A549 (cell line): ENCODE results near the gene LAMA2. TPM values are rescaled to one million over a fixed set of nuclear protein-coding genes. Genes with fewer than 3 reads are reported as not detected.

Experiments
- ATAC-seq, 2 experiments: fragments of 200-7000 bp in 1 of 2; fragments of >200 bp in 1 of 2; cut with Nextera tagmentation in 1 of 2; cut with Tn5 transposase in 1 of 2; 3 replicates each; pipeline versions ENCODE4 v1.8.0 to v1.9.1; 2018 to 2020; ENCODE audit warnings: mild to moderate bottlenecking in 1 of 2, moderate library complexity in 1 of 2
- CTCF ChIA-PET: fragments of 300-600 bp; sonication (Branson Sonifier 250); formaldehyde crosslinking; extraction: SDS; loops from one replicate; lab custom pipeline; 2021; ENCODE audit warnings: antibody characterized with exemption, inconsistent platforms; lab: Yijun Ruan, JAX
- POLR2A ChIA-PET: fragments of 350-600 bp; formaldehyde crosslinking; extraction: SDS; loops from one replicate; lab custom pipeline; 2021; ENCODE audit warnings: antibody characterized with exemption, inconsistent platforms; lab: Yijun Ruan, JAX
- DNase-seq, 2 experiments: peaks; one replicate each; pipeline versions ENCODE4 v3.0.0 to v3.0.0-alpha.2; 2011 to 2016; ENCODE audit warnings: low read depth in 1 of 2, low spot score in 1 of 2
- FAIRE-seq: peaks from 2 replicates; lab custom pipeline; 2011; peaks lifted over from hg19 to GRCh38; lab: Jason Lieb, UNC
- H3K27ac ChIP-seq, 2 experiments: fragments of >200 bp; sonication (Bioruptor Twin); formaldehyde crosslinking; 3 replicates each; pipeline ENCODE4 v1.5.1; 2016 to 2017
- H3K4me1 ChIP-seq: fragments of >200 bp; sonication (Bioruptor Twin); formaldehyde crosslinking; 3 replicates; pipeline ENCODE4 v1.6.1; 2016
- H3K4me2 ChIP-seq: fragments of >200 bp; sonication (Bioruptor Twin); formaldehyde crosslinking; 3 replicates; pipeline ENCODE4 v1.6.1; 2016
- H3K4me3 ChIP-seq: fragments of >200 bp; sonication (Bioruptor Twin); formaldehyde crosslinking; 3 replicates; pipeline ENCODE4 v1.5.1; 2016
- H3K9me3 ChIP-seq: fragments of >200 bp; sonication (Bioruptor Twin); formaldehyde crosslinking; 3 replicates; pipeline ENCODE4 v1.6.1; 2016
- CBX2 ChIP-seq: fragments of 200-600 bp; sonication (generic); IDR thresholded peaks from 2 replicates; pipeline ENCODE4 v1.6.1; 2016; ENCODE audit warnings: low read depth, mild to moderate bottlenecking, borderline replicate concordance
- CHD4 ChIP-seq: fragments of 200-600 bp; sonication (generic); IDR thresholded peaks from 2 replicates; pipeline ENCODE4 v1.6.1; 2016; ENCODE audit warnings: antibody characterized with exemption, mild to moderate bottlenecking, borderline replicate concordance
- EP300 ChIP-seq, 2 experiments: fragments of >200 bp; sonication (Bioruptor Twin); formaldehyde crosslinking; IDR thresholded peaks; 2 replicates in 1 of 2; 3 replicates in 1 of 2; pipeline ENCODE4 v1.6.1; 2016 to 2017
- ESRRA ChIP-seq: fragments of 150-350 bp; IDR thresholded peaks from 2 replicates; pipeline ENCODE4 v1.6.1; 2014; ENCODE audit warnings: mild to moderate bottlenecking, low read length, borderline replicate concordance
- FOSL2 ChIP-seq, 2 experiments: fragments of 450-650 bp in 1 of 2; fragments of >200 bp in 1 of 2; sonication (Bioruptor Twin) in 1 of 2; formaldehyde crosslinking; IDR thresholded peaks; 2 replicates each; pipeline versions ENCODE4 v1.5.0 to v1.6.1; 2016 to 2020; ENCODE audit warnings: mild to moderate bottlenecking in 1 of 2, moderate library complexity in 1 of 2
- GATA3 ChIP-seq: IDR thresholded peaks from 2 replicates; pipeline ENCODE4 v1.6.1; 2012; ENCODE audit warnings: borderline replicate concordance
- HEYL ChIP-seq: fragments of 250-450 bp; sonication (Bioruptor Pico); IDR thresholded peaks from 2 replicates; pipeline ENCODE4 v1.8.0; 2021; ENCODE audit warnings: mild to moderate bottlenecking, moderate library complexity
- HOXB13 ChIP-seq: fragments of 250-450 bp; sonication (Bioruptor Pico); IDR thresholded peaks from 2 replicates; pipeline ENCODE4 v1.5.0; 2020; ENCODE audit warnings: low read depth, mild to moderate bottlenecking, moderate library complexity
- JUNB ChIP-seq: fragments of >200 bp; sonication (Bioruptor Twin); formaldehyde crosslinking; IDR thresholded peaks from 2 replicates; pipeline ENCODE4 v1.6.1; 2016
- KDM1A ChIP-seq: fragments of 200-600 bp; sonication (generic); IDR thresholded peaks from 2 replicates; pipeline ENCODE4 v1.6.1; 2016; ENCODE audit warnings: low read depth, mild to moderate bottlenecking
- MAZ ChIP-seq: fragments of 150-350 bp; IDR thresholded peaks from 2 replicates; pipeline ENCODE4 v1.6.1; 2014; ENCODE audit warnings: antibody characterized with exemption, low read depth, low read length, borderline replicate concordance
- NPAS2 ChIP-seq: fragments of 250-450 bp; sonication (Bioruptor Pico); IDR thresholded peaks from 2 replicates; pipeline ENCODE4 v1.8.0; 2022; ENCODE audit warnings: mild to moderate bottlenecking, moderate library complexity, borderline replicate concordance
- PHF8 ChIP-seq: fragments of 200-600 bp; sonication (generic); IDR thresholded peaks from 2 replicates; pipeline ENCODE4 v1.6.1; 2016; ENCODE audit warnings: low read depth, mild to moderate bottlenecking, antibody characterized with exemption, moderate library complexity, borderline replicate concordance
- RARB ChIP-seq: fragments of 250-450 bp; sonication (Bioruptor Pico); IDR thresholded peaks from 2 replicates; pipeline ENCODE4 v1.8.0; 2021; ENCODE audit warnings: mild to moderate bottlenecking, moderate library complexity
- SMC3 ChIP-seq: fragments of >200 bp; sonication (Bioruptor Twin); formaldehyde crosslinking; IDR thresholded peaks from 3 replicates; pipeline ENCODE4 v1.6.1; 2018; ENCODE audit warnings: inconsistent platforms
- TP53 ChIP-seq: fragments of 250-450 bp; sonication (Bioruptor Pico); IDR thresholded peaks from 2 replicates; pipeline ENCODE4 v1.5.0; 2021; ENCODE audit warnings: mild to moderate bottlenecking, moderate library complexity
- ZFP36 ChIP-seq: fragments of 450-650 bp; IDR thresholded peaks from 2 replicates; pipeline ENCODE4 v1.6.1; 2014; ENCODE audit warnings: borderline replicate concordance; ENCODE audit not compliant: partially characterized antibody
- ZNF302 ChIP-seq: fragments of 250-450 bp; sonication (Bioruptor Pico); IDR thresholded peaks from 2 replicates; pipeline ENCODE4 v1.9.0; 2021; ENCODE audit warnings: inconsistent platforms, mild to moderate bottlenecking, moderate library complexity
- WGBS: methylation state at CpG from one replicate; pipeline ENCODE4 v1.1.6; 2017; ENCODE audit errors: missing lambda C conversion rate; 5-methylcytosine and 5-hydroxymethylcytosine counted together
- polyA plus RNA-seq, 4 experiments: library from polyadenylated mRNA; depleted of rRNA in 3 of 4; stranded (reverse); fragments of >200 nt; fragmentation: RNase III in 1 of 4; extraction: RNeasy Plus Mini Kit Qiagen cat#74134 plus additional on column Dnase treatment in 1 of 4; gene quantifications; 2 replicates in 3 of 4; 3 replicates in 1 of 4; pipeline ENCODE4 v1.2.3, GENCODE V29; 2011 to 2017
- TF ChIP-seq, protein P1 (sequence below): IDR thresholded peaks from 2 replicates; pipeline ENCODE4 v1.6.1; 2012; ENCODE audit warnings: low read depth, borderline replicate concordance
- TF ChIP-seq, protein P2 (sequence below): fragments of 250-450 bp; sonication (Bioruptor Pico); IDR thresholded peaks from 2 replicates; pipeline ENCODE4 v1.5.0; 2020; ENCODE audit warnings: low read depth, mild to moderate bottlenecking, moderate library complexity
- TF ChIP-seq, protein P3 (sequence below): fragments of >200 bp; sonication (Bioruptor Twin); formaldehyde crosslinking; IDR thresholded peaks from 3 replicates; pipeline ENCODE4 v1.6.1; 2016
- TF ChIP-seq, protein P4 (sequence below): IDR thresholded peaks from 2 replicates; pipeline ENCODE4 v1.6.1; 2012

LAMA2 gene
- polyA plus RNA-seq, 2 of the 4 experiments (the other 2 are of a cell fraction): 0.21 to 1.3 TPM

DNA sequence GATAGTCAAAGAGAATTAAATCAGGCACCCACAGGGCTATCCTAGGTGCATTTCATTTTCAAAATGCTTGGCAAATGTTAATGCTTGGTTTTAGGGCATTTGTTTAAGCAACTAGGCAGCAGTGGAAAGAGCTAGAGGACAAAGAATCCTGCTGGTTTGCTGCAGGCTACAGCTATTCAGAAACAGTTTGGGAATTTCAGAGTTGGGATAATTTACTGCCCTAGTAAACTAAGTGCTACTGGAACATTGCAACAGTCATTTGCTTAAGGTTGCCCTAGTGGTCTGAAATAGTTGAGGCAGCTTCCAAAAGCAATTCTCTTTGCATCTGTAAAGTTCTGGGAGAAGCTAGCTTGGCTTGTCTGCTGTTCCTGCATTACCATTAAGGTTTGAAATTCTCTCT lies 312.7 kb downstream of the LAMA2 start:
- DNase-seq (no peak), ATAC-seq (no peak), FAIRE-seq (no peak)
- ChIA-PET CTCF (no interaction called here), POLR2A (no interaction called here)
- TF ChIP-seq, protein P1, sequence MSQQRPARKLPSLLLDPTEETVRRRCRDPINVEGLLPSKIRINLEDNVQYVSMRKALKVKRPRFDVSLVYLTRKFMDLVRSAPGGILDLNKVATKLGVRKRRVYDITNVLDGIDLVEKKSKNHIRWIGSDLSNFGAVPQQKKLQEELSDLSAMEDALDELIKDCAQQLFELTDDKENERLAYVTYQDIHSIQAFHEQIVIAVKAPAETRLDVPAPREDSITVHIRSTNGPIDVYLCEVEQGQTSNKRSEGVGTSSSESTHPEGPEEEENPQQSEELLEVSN: no peak
- no peak for TF ChIP-seq CHD4
- no peak for TF ChIP-seq JUNB
- no peak for TF ChIP-seq GATA3
- no peak for TF ChIP-seq ZFP36
- TF ChIP-seq KDM1A: no peak
- TF ChIP-seq TP53 (CRISPR knock-in tag): no peak
- TF ChIP-seq, protein P2, sequence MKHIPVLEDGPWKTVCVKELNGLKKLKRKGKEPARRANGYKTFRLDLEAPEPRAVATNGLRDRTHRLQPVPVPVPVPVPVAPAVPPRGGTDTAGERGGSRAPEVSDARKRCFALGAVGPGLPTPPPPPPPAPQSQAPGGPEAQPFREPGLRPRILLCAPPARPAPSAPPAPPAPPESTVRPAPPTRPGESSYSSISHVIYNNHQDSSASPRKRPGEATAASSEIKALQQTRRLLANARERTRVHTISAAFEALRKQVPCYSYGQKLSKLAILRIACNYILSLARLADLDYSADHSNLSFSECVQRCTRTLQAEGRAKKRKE: no peak
- TF ChIP-seq ESRRA: no peak
- TF ChIP-seq, protein P3, sequence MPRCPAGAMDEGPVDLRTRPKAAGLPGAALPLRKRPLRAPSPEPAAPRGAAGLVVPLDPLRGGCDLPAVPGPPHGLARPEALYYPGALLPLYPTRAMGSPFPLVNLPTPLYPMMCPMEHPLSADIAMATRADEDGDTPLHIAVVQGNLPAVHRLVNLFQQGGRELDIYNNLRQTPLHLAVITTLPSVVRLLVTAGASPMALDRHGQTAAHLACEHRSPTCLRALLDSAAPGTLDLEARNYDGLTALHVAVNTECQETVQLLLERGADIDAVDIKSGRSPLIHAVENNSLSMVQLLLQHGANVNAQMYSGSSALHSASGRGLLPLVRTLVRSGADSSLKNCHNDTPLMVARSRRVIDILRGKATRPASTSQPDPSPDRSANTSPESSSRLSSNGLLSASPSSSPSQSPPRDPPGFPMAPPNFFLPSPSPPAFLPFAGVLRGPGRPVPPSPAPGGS: no peak
- no peak for TF ChIP-seq EP300 (IDR thresholded peaks at IDR 0.05)
- H3K4me1 ChIP-seq: no peaks in the 10 kb centered on the region
- H3K9me3 ChIP-seq: no peaks in the 10 kb centered on the region
- H3K4me3 ChIP-seq: no peak overlapping the region
- H3K27ac ChIP-seq: no peak overlapping the region
- H3K4me2 ChIP-seq: no peak overlapping the region

DNA sequence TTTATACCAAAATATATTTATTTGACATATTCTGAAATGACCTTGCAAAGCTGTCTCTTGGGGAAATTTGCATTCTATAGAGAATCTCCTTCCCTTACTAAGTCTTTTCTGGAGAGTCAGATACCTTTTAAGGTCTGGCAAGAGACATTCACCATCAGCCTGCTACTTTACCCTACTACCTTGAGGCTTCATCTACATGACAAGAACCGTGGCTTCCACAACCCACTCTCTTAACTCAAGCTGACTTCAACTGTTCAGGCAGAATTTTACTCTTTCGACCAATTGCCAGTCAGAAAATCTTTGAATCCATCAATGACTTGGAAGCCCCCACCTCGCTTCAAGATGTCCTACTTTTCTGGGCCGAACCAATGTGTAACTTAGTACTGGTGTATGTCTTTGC lies 314.2 kb downstream of the LAMA2 start:
- no peak overlapping the region for H3K27ac ChIP-seq
- no peaks in the 10 kb centered on the region for H3K4me1 ChIP-seq
- 5% methylated on average over 4 of the region's 4 CpGs for WGBS
- H3K4me3 ChIP-seq: no peak overlapping the region
- POLR2A ChIA-PET: no interaction called here
- H3K9me3 ChIP-seq: no peaks in the 10 kb centered on the region
- TF ChIP-seq HEYL (CRISPR knock-in tag): no peak
- no peak for TF ChIP-seq PHF8
- TF ChIP-seq, protein P4, sequence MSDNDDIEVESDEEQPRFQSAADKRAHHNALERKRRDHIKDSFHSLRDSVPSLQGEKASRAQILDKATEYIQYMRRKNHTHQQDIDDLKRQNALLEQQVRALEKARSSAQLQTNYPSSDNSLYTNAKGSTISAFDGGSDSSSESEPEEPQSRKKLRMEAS: no peak
- TF ChIP-seq ESRRA: no peak
- TF ChIP-seq FOSL2 (IDR thresholded peaks at IDR 0.05): no peak
- no peak for TF ChIP-seq FOSL2 (CRISPR knock-in tag; IDR thresholded peaks at IDR 0.05)
- no peak for TF ChIP-seq CBX2
- TF ChIP-seq MAZ: no peak
- no peak for TF ChIP-seq ZNF302 (CRISPR knock-in tag)
- no peak for TF ChIP-seq RARB (CRISPR knock-in tag)
- TF ChIP-seq SMC3: no peak
- TF ChIP-seq EP300 (IDR thresholded peaks at IDR 0.05): no peak
- TF ChIP-seq, all 56 proteins: peak for 0
- CTCF ChIA-PET: no interaction called here
- no peak for FAIRE-seq
- ATAC-seq: no peak
- no peak overlapping the region for H3K4me2 ChIP-seq
- DNase-seq: no peak

DNA sequence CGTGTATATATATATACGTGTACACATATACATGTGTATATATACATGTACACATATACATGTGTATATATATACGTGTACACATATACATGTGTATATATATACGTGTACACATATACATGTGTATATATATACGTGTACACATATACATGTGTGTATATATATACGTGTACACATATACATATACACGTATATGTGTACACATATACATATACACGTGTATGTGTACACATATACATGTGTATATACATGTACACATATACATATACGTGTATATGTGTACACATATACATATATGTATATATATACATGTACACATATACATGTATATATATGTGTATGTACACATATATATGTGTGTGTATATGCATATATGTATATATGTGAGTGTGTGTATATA lies 317.2 kb downstream of the LAMA2 start:
- no peak for TF ChIP-seq ESRRA
- TF ChIP-seq HOXB13 (CRISPR knock-in tag): no peak
- TF ChIP-seq NPAS2 (CRISPR knock-in tag): no peak
- no peak for TF ChIP-seq EP300 (IDR thresholded peaks at IDR 0.05)
- no peak for TF ChIP-seq MAZ
- TF ChIP-seq, protein P4: no peak
- Histone ChIP-seq H3K4me3 (no peak overlapping the region), H3K4me2 (no peak overlapping the region), H3K27ac (no peak overlapping the region), H3K4me1 (no peaks in the 10 kb centered on the region), H3K9me3 (no peaks in the 10 kb centered on the region)
- DNase-seq (no peak), FAIRE-seq (no peak), ATAC-seq (no peak)
- ChIA-PET POLR2A (no interaction called here), CTCF (no interaction called here)
- WGBS: 45% methylated on average over 9 of the region's 9 CpGs
